ENCODE data around the gene PRDM15. TPM values are rescaled to one million over a fixed set of nuclear protein-coding genes. Genes with fewer than 3 reads are reported as not detected.

PRDM15 gene
- total RNA-seq, 1 donor from 2014 or later: 16.2 TPM

DNA sequence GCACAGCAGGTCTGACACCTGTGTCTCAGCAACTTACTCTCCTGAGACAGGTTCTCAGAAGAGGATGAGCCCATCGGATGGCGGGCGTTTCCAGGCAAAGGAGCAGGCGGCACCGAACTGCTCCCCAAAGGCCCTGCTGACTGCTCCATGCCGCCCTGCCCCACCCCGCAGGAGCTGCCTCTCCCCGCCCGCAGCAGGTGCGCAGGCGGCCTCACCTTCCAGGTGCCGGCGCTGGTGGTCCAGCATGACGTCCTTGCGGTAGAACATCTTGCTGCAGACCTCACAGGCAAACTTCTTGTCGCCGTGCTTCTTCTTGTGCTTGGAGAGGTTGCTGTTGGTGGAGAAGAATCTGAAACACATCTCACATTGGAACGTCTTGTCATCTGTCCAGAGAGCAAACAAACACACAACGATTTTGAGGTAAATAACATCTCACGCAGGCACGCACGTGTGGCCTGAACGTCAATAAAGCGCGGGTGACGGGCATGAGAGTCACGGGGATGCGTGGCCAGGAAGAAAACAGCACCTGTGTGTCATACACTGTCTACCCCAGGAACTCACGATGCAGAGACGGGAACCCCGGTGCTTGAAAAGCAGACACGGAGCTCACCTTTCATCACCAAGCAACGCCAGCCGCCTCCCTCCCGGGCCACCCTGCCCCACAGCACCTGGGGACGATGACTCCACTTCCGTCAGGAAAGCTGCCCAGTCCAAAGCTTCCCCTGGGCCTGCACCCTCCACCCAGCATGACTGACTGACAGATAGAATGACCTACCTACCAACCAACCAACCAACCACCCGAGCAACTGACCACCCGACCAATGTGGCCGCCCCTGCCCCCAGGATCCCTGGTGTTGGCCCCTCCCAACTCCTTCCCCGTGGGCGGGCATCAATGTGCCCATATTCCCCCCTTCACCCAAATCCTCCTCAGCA lies 50.9 kb downstream of the PRDM15 start:
- no peaks in the 10 kb centered on the region for H3K27me3 Mint-ChIP-seq (ENCODE audit: low read depth)
- H3K9me3 Mint-ChIP-seq: no peaks in the 10 kb centered on the region
- no peak overlapping the region for H3K27ac Mint-ChIP-seq
- H3K36me3 Mint-ChIP-seq (ENCODE audit: low read depth): peaks cover 1% of the 10 kb centered on the region
- intact Hi-C loops (cut with micrococcal nuclease): no loop called here
- DNase-seq (ENCODE audit: low spot score): no peak
- no peaks in the 10 kb centered on the region for H3K4me1 Mint-ChIP-seq (ENCODE audit: low read depth)
- H3K4me3 Mint-ChIP-seq (ENCODE audit: low read depth): no peak overlapping the region

- Mint-ChIP-seq H3K4me1 (ENCODE audit: low read depth) (no peaks in the 10 kb centered on the region), H3K27ac (no peak overlapping the region), H3K27me3 (ENCODE audit: low read depth) (no peaks in the 10 kb centered on the region), H3K36me3 (ENCODE audit: low read depth) (peaks cover 5% of the 10 kb centered on the region), H3K9me3 (no peaks in the 10 kb centered on the region), H3K4me3 (ENCODE audit: low read depth) (no peak overlapping the region)
- intact Hi-C loops (cut with micrococcal nuclease): no loop called here
- DNase-seq (ENCODE audit: low spot score): no peak
Measured at GRCh38 chr21:41825881-41826280, 53.3 kb downstream of the PRDM15 start.

- Mint-ChIP-seq H3K27ac (no peak overlapping the region), H3K4me3 (ENCODE audit: low read depth) (no peak overlapping the region)
Measured at GRCh38 chr21:41825216-41825615, 53.9 kb downstream of the PRDM15 start.

DNA sequence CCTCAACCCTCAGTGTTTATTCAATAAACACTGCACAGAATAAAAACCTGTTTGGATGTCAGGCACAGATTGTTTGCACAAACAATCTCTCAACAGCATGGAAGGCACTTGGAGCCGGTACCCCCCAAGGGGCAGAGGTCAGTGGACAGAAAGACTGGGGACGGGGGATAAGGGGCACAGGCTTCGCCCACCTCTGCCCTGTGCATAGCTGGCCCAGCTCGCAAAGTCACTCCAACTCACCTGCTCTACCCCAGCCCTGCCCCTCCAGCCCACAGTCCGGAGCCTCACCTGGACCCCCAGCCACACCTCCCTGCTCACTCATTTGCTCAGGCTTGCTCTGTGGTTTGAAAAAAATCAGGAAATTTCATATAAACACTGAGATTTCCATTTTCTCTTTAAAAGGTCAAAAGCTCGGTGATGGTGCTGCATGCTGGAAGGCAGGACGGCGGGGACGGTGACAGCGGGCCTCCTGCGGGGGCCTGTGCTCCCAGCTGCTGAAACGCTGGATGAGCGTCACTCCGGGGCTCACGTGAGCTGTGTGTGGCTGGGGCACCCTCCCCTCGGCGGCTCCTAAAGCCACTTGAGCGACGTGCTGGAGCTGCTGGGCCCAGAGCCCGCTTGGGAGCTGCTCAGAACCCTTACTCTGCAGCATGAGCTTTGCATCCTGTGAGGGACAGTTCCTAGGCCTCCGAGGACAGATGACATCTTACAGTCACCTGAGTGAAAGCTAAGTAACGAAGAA lies 54.5 kb downstream of the PRDM15 start:
- no peak for DNase-seq (ENCODE audit: low spot score)
- Mint-ChIP-seq H3K36me3 (ENCODE audit: low read depth) (peaks cover 5% of the 10 kb centered on the region), H3K27me3 (ENCODE audit: low read depth) (no peaks in the 10 kb centered on the region), H3K27ac (no peak overlapping the region), H3K4me3 (ENCODE audit: low read depth) (no peak overlapping the region), H3K9me3 (no peaks in the 10 kb centered on the region), H3K4me1 (ENCODE audit: low read depth) (no peaks in the 10 kb centered on the region)
- intact Hi-C loops (cut with micrococcal nuclease): no loop called here

More at GRCh38 chr21:41825216-41825615, 53.9 kb downstream of the PRDM15 start:
- Mint-ChIP-seq H3K36me3 (ENCODE audit: low read depth) (peaks cover 5% of the 10 kb centered on the region), H3K9me3 (no peaks in the 10 kb centered on the region), H3K4me1 (ENCODE audit: low read depth) (no peaks in the 10 kb centered on the region), H3K27me3 (ENCODE audit: low read depth) (no peaks in the 10 kb centered on the region)
- intact Hi-C loops (cut with micrococcal nuclease): no loop called here
- no peak for DNase-seq (ENCODE audit: low spot score)

DNA sequence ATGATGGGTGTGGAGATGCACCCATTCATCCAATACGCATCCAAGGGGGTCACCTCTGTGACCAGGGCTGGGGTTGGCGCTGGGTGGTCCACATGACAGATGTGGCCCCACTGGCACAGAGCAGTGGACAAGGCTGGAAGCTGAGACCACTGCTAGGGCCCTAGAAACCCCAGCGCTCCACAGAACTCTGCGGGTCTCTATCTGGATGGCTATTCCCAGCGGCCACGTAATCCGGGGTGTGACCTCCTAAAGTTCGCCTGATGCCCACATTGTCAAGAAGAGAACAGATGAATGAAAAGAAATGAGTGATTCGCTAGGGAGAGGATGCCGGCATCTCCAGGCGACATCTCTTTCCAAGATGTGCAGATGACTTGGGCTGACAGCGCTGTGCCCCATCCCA lies 55.2 kb downstream of the PRDM15 start:
- H3K4me3 Mint-ChIP-seq (ENCODE audit: low read depth): no peak overlapping the region
- intact Hi-C loops (cut with micrococcal nuclease): no loop called here
- no peaks in the 10 kb centered on the region for H3K9me3 Mint-ChIP-seq
- no peaks in the 10 kb centered on the region for H3K4me1 Mint-ChIP-seq (ENCODE audit: low read depth)
- no peak overlapping the region for H3K27ac Mint-ChIP-seq
- no peaks in the 10 kb centered on the region for H3K27me3 Mint-ChIP-seq (ENCODE audit: low read depth)
- no peak for DNase-seq (ENCODE audit: low spot score)
- H3K36me3 Mint-ChIP-seq (ENCODE audit: low read depth): peaks cover 5% of the 10 kb centered on the region

DNA sequence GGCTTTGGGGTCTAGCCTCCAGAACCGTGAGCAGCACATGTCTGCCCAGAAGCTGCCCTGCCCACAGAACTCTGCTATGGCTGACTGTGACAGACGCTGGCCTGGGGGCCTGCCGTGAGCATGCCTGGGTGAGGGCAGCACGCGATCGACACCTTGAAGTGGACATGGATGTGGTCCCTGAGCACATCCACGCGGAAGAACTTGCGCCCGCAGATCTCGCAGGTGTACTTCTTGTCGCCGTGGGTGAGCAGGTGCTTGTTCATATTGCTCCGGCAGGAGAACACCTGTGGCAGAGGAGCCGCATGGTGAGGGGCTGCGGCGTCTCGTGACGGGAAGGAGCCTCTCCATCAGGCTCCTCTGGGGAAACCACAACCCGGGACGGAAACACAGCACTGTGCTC lies 56.0 kb downstream of the PRDM15 start:
- Mint-ChIP-seq H3K36me3 (ENCODE audit: low read depth) (peaks cover 5% of the 10 kb centered on the region), H3K4me3 (ENCODE audit: low read depth) (no peak overlapping the region), H3K9me3 (no peaks in the 10 kb centered on the region), H3K27me3 (ENCODE audit: low read depth) (no peaks in the 10 kb centered on the region), H3K4me1 (ENCODE audit: low read depth) (no peaks in the 10 kb centered on the region), H3K27ac (no peak overlapping the region)
- no peak for DNase-seq (ENCODE audit: low spot score)
- intact Hi-C loops (cut with micrococcal nuclease): no loop called here

DNA sequence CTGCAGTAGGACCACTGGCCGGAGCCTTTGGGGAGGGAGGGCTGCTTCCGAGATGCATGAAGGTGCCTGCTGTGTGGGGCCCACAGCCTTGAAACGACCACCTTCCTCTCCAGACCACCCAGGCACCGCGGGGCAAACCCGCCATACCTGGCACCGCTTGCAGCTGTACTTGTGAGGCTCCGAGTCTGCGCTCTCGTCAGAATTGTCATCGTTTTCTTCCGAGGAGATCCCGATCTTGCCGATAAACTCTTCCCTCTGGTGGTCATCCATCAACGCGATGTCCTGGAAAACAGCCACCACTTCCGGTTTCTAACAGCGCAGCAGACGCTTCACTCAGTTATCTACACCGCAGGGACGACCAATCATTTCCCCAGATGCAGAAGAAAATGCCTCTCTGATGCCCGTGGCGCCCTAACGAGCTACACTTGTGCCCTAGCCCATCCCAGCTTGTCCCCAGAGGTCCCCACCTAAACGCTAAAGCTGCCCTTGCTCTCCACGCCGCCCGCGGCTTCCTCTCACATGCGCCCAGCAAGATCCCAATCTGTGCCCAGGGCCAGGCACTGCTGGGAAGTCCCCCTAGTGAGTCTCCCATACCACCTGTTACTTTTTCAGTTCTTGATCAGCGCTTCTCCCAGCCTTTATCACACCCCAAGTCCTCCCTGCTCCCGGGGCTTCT lies 57.2 kb downstream of the PRDM15 start:
- intact Hi-C loops (cut with micrococcal nuclease): no loop called here
- no peak for DNase-seq (ENCODE audit: low spot score)
- Mint-ChIP-seq H3K36me3 (ENCODE audit: low read depth) (peaks cover 5% of the 10 kb centered on the region), H3K27ac (no peak overlapping the region), H3K4me3 (ENCODE audit: low read depth) (no peak overlapping the region), H3K4me1 (ENCODE audit: low read depth) (no peaks in the 10 kb centered on the region), H3K27me3 (ENCODE audit: low read depth) (no peaks in the 10 kb centered on the region), H3K9me3 (no peaks in the 10 kb centered on the region)

DNA sequence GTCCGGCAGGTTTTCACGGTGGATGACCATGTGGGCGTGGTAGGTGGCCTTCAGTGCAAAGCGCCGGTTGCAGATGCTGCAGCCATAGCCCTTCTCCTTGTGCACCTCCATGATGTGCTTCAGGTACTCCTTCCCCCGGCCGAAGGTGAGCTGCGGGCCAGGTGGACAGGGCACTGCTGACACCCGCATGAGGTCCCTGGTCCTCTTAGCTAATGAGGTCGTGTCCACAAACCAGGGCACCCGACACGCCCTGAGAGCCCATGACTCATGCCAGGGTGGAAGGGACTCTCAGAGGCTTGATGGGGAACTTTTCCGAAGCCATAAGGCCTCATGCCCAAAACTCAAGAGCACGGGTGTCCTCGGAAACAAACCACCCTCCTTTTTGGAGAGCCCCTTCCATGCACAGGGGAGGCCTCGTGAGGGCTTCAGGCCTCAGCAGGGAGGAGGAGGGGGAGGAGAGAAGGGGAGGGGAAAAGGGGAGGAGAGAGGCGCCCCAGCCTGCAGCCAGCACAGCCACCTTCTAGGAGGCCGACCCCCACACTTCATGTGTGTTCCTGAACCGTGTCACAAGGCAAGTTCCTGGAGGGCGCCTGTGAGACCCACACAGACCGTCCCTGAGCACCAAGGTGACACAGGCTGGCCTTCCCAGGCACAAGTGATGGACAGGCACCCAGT lies 57.9 kb downstream of the PRDM15 start:
- Mint-ChIP-seq H3K4me1 (ENCODE audit: low read depth) (no peaks in the 10 kb centered on the region), H3K27me3 (ENCODE audit: low read depth) (no peaks in the 10 kb centered on the region), H3K9me3 (no peaks in the 10 kb centered on the region), H3K27ac (no peak overlapping the region), H3K36me3 (ENCODE audit: low read depth) (peaks cover 5% of the 10 kb centered on the region), H3K4me3 (ENCODE audit: low read depth) (no peak overlapping the region)
- intact Hi-C loops (cut with micrococcal nuclease): no loop called here
- DNase-seq (ENCODE audit: low spot score): no peak

- intact Hi-C loops (cut with micrococcal nuclease): no loop called here
- H3K27me3 Mint-ChIP-seq (ENCODE audit: low read depth): no peaks in the 10 kb centered on the region
- H3K4me3 Mint-ChIP-seq (ENCODE audit: low read depth): no peak overlapping the region
Measured at GRCh38 chr21:41820384-41821080, 58.6 kb downstream of the PRDM15 start.

GRCh38 chr21:41819856-41820281 lies 59.3 kb downstream of the PRDM15 start:
- no peak overlapping the region for H3K4me3 Mint-ChIP-seq (ENCODE audit: low read depth)
- no peaks in the 10 kb centered on the region for H3K27me3 Mint-ChIP-seq (ENCODE audit: low read depth)
- H3K27ac Mint-ChIP-seq: no peak overlapping the region
- intact Hi-C loops (cut with micrococcal nuclease): no loop called here
- no peaks in the 10 kb centered on the region for H3K4me1 Mint-ChIP-seq (ENCODE audit: low read depth)
- no peak for DNase-seq (ENCODE audit: low spot score)
- peaks cover 9% of the 10 kb centered on the region for H3K36me3 Mint-ChIP-seq (ENCODE audit: low read depth)
- H3K9me3 Mint-ChIP-seq: no peaks in the 10 kb centered on the region

More at GRCh38 chr21:41820384-41821080, 58.6 kb downstream of the PRDM15 start:
- Mint-ChIP-seq H3K36me3 (ENCODE audit: low read depth) (peaks cover 5% of the 10 kb centered on the region), H3K9me3 (no peaks in the 10 kb centered on the region), H3K4me1 (ENCODE audit: low read depth) (no peaks in the 10 kb centered on the region), H3K27ac (no peak overlapping the region)
- no peak for DNase-seq (ENCODE audit: low spot score)

DNA sequence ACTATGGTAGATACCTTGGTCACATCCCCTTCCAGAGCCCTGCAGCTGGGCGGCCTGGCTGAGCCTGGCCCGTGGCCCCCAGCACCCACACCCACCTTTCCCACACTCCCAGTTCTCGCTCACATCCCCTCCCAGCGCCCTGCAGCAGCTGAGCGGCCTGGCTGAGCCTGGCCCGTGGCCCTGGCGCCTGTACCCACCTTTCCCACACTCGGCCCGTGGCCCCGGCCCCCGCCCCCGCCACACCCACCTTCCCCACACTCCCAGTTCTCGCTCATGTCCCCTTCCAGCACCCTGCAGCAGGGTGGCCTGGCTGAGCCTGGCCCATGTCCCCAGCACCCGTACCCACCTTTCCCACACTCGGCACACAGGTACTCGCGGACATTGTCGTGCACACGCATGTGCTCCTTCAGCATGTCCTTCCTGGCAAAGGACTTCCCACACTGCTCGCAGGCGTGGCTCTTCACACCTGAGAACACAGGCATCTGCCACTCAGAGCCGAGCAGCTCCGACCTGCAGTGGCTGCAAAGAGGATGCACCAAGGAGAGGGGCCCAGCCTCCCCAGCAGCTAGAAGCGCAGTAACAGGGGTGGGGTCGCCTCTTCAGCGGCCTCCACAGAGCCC lies 59.8 kb downstream of the PRDM15 start:
- Mint-ChIP-seq H3K36me3 (ENCODE audit: low read depth) (peaks cover 11% of the 10 kb centered on the region), H3K27ac (no peak overlapping the region), H3K9me3 (no peaks in the 10 kb centered on the region), H3K4me1 (ENCODE audit: low read depth) (no peaks in the 10 kb centered on the region), H3K4me3 (ENCODE audit: low read depth) (no peak overlapping the region), H3K27me3 (ENCODE audit: low read depth) (no peaks in the 10 kb centered on the region)
- intact Hi-C loops (cut with micrococcal nuclease): no loop called here
- no peak for DNase-seq (ENCODE audit: low spot score)
